ENCODE results near the gene NHLRC2. TPM values are rescaled to one million over a fixed set of nuclear protein-coding genes. Genes with fewer than 3 reads are reported as not detected.

Gene NHLRC2
- total and polyA plus RNA-seq, 2 of the 13 experiments (the other 11 are each of a cell fraction or from before 2014, with no cell fraction given): 7.6 to 12.7 TPM

DNA sequence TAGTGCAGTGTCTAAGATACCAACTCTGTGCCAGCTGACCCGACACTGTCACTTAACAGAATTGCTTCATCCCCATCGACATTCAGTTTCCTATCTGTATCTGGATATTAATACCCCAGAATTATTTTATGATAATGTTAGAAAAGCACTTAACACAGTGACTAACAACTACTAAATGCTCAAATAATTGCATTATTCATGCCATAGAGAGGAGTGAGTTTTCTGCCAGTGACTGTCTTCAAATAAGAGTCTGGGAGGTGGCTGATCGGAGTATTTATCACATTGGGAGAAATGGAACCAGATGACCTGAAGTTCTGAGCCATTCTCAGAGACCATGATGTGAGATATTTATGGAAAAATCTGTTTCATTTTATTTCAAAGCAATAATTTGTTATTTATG is 65.7 kb downstream of the NHLRC2 start:
- H3K9ac ChIP-seq (ENCODE audit: insufficient read depth, low read depth, low read length): no peak overlapping the region
- no peaks in the 10 kb centered on the region for H3K27me3 ChIP-seq (ENCODE audit: control insufficient read depth in 1 of 2, insufficient read depth in 2 of 2, low read length in 2 of 2)
- WGBS (ENCODE audit: low lambda C conversion rate): 90% methylated on average over 3 of the region's 3 CpGs
- in situ Hi-C loops (cut with HindIII; ENCODE audit: extremely low pct_ligation_motif_present, low pct_unique_long_range_greater_than_20kb): no loop called here
- H3K4me2 ChIP-seq (ENCODE audit: low read depth, low read length): no peak overlapping the region
- DNase-seq (ENCODE audit: low spot score) (no peak), ATAC-seq (no peak), FAIRE-seq (no peak)
- H2AFZ ChIP-seq (ENCODE audit: low read length): no peak overlapping the region
- no TSS peak for BruUV-seq (replicated peaks)
- no peaks in the 10 kb centered on the region for H4K20me1 ChIP-seq (ENCODE audit: insufficient read depth, low read length)
- intact Hi-C loops (cut with micrococcal nuclease; ENCODE audit: unreplicated experiment): no loop called here
- no peaks in the 10 kb centered on the region for H3K9me3 ChIP-seq (ENCODE audit: low read length)
- TF ChIP-seq, protein P1, sequence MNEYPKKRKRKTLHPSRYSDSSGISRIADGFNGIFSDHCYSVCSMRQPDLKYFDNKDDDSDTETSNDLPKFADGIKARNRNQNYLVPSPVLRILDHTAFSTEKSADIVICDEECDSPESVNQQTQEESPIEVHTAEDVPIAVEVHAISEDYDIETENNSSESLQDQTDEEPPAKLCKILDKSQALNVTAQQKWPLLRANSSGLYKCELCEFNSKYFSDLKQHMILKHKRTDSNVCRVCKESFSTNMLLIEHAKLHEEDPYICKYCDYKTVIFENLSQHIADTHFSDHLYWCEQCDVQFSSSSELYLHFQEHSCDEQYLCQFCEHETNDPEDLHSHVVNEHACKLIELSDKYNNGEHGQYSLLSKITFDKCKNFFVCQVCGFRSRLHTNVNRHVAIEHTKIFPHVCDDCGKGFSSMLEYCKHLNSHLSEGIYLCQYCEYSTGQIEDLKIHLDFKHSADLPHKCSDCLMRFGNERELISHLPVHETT (CRISPR knock-in tag; conservative IDR thresholded peaks at IDR 0.05): no peak
- TF ChIP-seq MED8 (CRISPR knock-in tag; IDR thresholded peaks at IDR 0.05; ENCODE audit: insufficient replicate concordance) (no peak), ZNF205 (CRISPR knock-in tag; IDR thresholded peaks at IDR 0.05) (no peak), ZNF496 (CRISPR knock-in tag; IDR thresholded peaks at IDR 0.05; ENCODE audit: insufficient replicate concordance) (no peak), U2AF2 (IDR thresholded peaks at IDR 0.05; ENCODE audit: low read depth, low read length) (no peak), NFE2L2 (IDR thresholded peaks at IDR 0.05; ENCODE audit: low read length) (no peak), IKZF1 (IDR thresholded peaks at IDR 0.05) (no peak), ZSCAN25 (CRISPR knock-in tag; IDR thresholded peaks at IDR 0.05) (no peak), ZNF570 (CRISPR knock-in tag; IDR thresholded peaks at IDR 0.05; ENCODE audit: borderline replicate concordance) (no peak), SP5 (CRISPR knock-in tag; IDR thresholded peaks at IDR 0.05; ENCODE audit: borderline replicate concordance, low read depth) (no peak), WIZ (CRISPR knock-in tag; IDR thresholded peaks at IDR 0.05) (no peak), ONECUT2 (CRISPR knock-in tag; IDR thresholded peaks at IDR 0.05) (no peak)
- TF ChIP-seq, protein P2, sequence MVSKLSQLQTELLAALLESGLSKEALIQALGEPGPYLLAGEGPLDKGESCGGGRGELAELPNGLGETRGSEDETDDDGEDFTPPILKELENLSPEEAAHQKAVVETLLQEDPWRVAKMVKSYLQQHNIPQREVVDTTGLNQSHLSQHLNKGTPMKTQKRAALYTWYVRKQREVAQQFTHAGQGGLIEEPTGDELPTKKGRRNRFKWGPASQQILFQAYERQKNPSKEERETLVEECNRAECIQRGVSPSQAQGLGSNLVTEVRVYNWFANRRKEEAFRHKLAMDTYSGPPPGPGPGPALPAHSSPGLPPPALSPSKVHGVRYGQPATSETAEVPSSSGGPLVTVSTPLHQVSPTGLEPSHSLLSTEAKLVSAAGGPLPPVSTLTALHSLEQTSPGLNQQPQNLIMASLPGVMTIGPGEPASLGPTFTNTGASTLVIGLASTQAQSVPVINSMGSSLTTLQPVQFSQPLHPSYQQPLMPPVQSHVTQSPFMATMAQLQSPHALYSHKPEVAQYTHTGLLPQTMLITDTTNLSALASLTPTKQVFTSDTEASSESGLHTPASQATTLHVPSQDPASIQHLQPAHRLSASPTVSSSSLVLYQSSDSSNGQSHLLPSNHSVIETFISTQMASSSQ (IDR thresholded peaks at IDR 0.05; ENCODE audit: low read depth): no peak
- TF ChIP-seq, protein P2 (CRISPR knock-in tag; IDR thresholded peaks at IDR 0.05; ENCODE audit: borderline replicate concordance): no peak
- H3K79me2 ChIP-seq (ENCODE audit: insufficient read depth, low read length): no peaks in the 10 kb centered on the region
- H3K36me3 ChIP-seq (replicated peaks in 1 of 2; ENCODE audit: control insufficient read depth in 1 of 2, insufficient read depth in 2 of 2, low read length in 2 of 2): no peaks in the 10 kb centered on the region
- CTCF ChIA-PET (ENCODE audit: low intra/inter-chr PET ratio, low total read pairs): no interaction called here
- H3K4me1 ChIP-seq (ENCODE audit: insufficient read depth, low read length): no peaks in the 10 kb centered on the region
- H3K4me3 ChIP-seq (replicated peaks in 1 of 3; ENCODE audit: insufficient read depth in 1 of 3, low read depth in 2 of 3, low read length in 3 of 3): no peak overlapping the region
- POLR2A ChIA-PET: no interaction called here
- no peak overlapping the region for H3K27ac ChIP-seq (ENCODE audit: extremely low read length, insufficient read depth, low read length)
